Measurements from ENCODE around the gene TAF1D. TPM values are rescaled to one million over a fixed set of nuclear protein-coding genes. Genes with fewer than 3 reads are reported as not detected.

TAF1D gene
- total RNA-seq, 6 experiments from 2014 or later: 28.0 to 69.2 (median 49.3) TPM

DNA sequence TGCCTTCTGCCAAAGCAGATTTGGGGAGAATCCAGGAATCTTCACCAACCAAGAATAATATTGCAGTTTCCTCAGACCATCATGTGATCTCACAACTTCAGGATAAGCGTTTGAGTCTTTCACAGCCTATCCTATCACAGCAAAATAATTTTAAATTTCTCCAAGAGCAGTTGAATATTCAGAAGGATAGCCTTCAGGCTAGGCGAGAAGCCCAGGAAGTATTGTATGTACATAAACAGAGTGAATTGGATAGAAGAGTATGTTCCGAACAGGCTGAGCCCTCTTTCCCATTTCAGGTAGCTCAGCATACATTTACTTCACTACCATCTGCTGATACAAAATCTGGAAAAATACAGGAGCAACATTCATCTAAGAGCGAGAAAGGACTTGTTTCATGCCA lies 43.7 kb downstream of the TAF1D start:
- TF ChIP-seq POLR2A (IDR thresholded peaks at IDR 0.05): no peak
- TF ChIP-seq, protein P1, sequence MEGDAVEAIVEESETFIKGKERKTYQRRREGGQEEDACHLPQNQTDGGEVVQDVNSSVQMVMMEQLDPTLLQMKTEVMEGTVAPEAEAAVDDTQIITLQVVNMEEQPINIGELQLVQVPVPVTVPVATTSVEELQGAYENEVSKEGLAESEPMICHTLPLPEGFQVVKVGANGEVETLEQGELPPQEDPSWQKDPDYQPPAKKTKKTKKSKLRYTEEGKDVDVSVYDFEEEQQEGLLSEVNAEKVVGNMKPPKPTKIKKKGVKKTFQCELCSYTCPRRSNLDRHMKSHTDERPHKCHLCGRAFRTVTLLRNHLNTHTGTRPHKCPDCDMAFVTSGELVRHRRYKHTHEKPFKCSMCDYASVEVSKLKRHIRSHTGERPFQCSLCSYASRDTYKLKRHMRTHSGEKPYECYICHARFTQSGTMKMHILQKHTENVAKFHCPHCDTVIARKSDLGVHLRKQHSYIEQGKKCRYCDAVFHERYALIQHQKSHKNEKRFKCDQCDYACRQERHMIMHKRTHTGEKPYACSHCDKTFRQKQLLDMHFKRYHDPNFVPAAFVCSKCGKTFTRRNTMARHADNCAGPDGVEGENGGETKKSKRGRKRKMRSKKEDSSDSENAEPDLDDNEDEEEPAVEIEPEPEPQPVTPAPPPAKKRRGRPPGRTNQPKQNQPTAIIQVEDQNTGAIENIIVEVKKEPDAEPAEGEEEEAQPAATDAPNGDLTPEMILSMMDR (IDR thresholded peaks at IDR 0.05): no peak
- H3K4me1 ChIP-seq: no peaks in the 10 kb centered on the region
- no peak overlapping the region for H3K27ac ChIP-seq
- peaks cover 0 to 37% (median 22%) of the 10 kb centered on the region in 4 donors for H3K36me3 ChIP-seq
- 96% methylated on average over 3 of the region's 4 CpGs for WGBS (ENCODE audit: insufficient coverage, low coverage, low lambda C conversion rate, missing lambda C conversion rate)
- intact Hi-C loops (cut with DNase I): no loop called here
- H3K9me3 ChIP-seq: no peaks in the 10 kb centered on the region
- H3K4me3 ChIP-seq: no peak overlapping the region
- DNase-seq: no peak
- no peak for ATAC-seq
- no peaks in the 10 kb centered on the region for H3K27me3 ChIP-seq

DNA sequence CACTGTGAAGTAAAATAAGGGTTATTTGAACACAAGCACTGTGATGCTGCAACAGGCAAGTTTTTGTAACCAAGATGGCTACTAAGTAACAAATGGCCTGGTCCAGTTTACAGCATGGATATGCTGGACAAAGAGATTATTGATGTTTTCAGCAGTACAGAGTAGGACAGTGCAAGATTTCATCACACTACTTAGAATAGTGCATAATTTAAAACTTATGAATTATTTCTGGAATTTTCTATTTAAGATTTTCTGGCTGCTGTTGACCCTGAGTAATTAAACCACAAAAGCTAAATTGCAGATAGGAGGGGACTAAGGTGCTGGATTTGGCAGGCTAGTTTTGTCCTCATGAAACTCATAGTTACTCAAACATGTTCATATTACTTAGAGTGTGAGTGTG lies 46.7 kb downstream of the TAF1D start:
- no peak for ATAC-seq
- H3K4me1 ChIP-seq: no peaks in the 10 kb centered on the region
- intact Hi-C loops (cut with DNase I): no loop called here

DNA sequence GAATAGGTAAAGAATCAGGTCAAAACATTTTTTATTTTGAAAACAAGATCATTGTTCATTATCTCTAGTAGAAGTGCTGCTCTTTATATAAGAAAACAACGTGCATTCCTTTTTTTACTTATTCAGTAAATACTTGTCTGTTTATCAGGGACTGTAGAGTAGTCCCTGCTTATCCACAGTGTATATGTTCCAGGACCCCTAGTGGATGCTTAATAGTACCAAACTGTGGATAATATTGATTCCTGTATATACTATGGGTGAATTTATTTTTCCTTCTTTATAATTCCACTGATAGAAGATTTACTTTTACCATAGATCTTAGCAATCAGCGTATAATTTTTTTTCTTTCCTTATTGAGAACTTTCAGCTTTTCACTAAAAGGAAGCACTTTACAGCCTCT lies 47.2 kb downstream of the TAF1D start:
- TF ChIP-seq, protein P1 (IDR thresholded peaks at IDR 0.05): no peak
- no peak for TF ChIP-seq POLR2A (IDR thresholded peaks at IDR 0.05)
- no peak for DNase-seq
- 90% methylated on average over 2 of the region's 2 CpGs for WGBS (ENCODE audit: insufficient coverage, low coverage, low lambda C conversion rate, missing lambda C conversion rate)
- Histone ChIP-seq H3K27ac (no peak overlapping the region), H3K9me3 (no peaks in the 10 kb centered on the region), H3K4me3 (no peak overlapping the region), H3K36me3 (peaks cover 0 to 37% (median 25%) of the 10 kb centered on the region in 4 donors), H3K27me3 (no peaks in the 10 kb centered on the region), H3K4me1 (no peaks in the 10 kb centered on the region)
- ATAC-seq: no peak
- intact Hi-C loops (cut with DNase I): no loop called here

More for the DNA sequence above, 46.7 kb downstream of the TAF1D start:
- Histone ChIP-seq H3K27ac (no peak overlapping the region), H3K4me3 (no peak overlapping the region), H3K9me3 (no peaks in the 10 kb centered on the region), H3K27me3 (no peaks in the 10 kb centered on the region), H3K36me3 (peaks cover 0 to 34% (median 24%) of the 10 kb centered on the region in 4 donors)
- DNase-seq: no peak
- no peak for TF ChIP-seq POLR2A (IDR thresholded peaks at IDR 0.05)
- TF ChIP-seq, protein P1 (IDR thresholded peaks at IDR 0.05): no peak

DNA sequence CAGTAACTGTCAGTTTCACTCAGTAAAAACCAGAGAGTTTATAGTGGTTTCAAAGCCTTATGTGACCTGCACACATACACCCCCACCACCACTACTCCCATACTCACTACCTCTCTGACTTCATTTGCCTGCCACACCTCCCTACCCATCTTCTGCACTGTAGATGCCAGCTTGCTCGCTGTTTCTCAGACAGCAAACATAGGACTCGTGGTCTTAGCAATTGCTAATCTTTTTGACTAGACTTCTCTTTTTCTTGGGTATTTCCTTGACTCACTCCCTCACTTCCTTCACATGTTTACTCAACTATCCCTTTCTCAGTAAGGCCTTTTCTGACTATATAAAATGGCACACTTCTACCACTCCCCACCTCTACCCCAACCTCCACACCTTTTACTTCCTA lies 52.1 kb downstream of the TAF1D start:
- no peak overlapping the region for H3K4me3 ChIP-seq
- H3K9me3 ChIP-seq: no peaks in the 10 kb centered on the region
- intact Hi-C loops (cut with DNase I): no loop called here
- WGBS (ENCODE audit: insufficient coverage, low coverage, low lambda C conversion rate, missing lambda C conversion rate): 64% methylated on average over 2 of the region's 2 CpGs
- TF ChIP-seq, protein P1 (IDR thresholded peaks at IDR 0.05): no peak
- no peak for TF ChIP-seq POLR2A (IDR thresholded peaks at IDR 0.05)
- ATAC-seq: no peak
- H3K27ac ChIP-seq: no peak overlapping the region
- no peak for DNase-seq
- H3K4me1 ChIP-seq: no peaks in the 10 kb centered on the region
- peaks cover 0 to 36% (median 5%) of the 10 kb centered on the region in 4 donors for H3K36me3 ChIP-seq
- H3K27me3 ChIP-seq: no peaks in the 10 kb centered on the region

DNA sequence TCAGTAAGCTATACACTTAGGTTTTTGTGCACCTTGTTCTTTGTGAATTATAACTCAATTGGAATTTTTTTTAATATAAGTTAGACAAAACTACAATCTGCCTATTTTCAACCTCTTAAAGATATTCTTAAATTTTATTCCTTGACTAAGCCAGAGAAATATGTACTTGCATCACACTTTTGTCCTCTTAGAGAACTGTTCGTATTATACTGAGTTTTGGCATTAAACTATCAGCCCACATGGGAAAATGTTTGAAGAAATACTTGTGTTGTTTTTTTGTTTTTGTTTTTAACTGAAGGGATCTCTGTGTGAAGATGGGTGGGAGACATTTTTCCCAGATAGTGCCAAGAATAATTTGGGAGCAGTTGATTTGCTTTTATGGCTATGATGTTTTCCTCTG lies 54.5 kb downstream of the TAF1D start:
- DNase-seq: no peak
- Histone ChIP-seq H3K4me3 (no peak overlapping the region), H3K36me3 (peaks cover 0 to 53% (median 6%) of the 10 kb centered on the region in 4 donors), H3K4me1 (no peaks in the 10 kb centered on the region), H3K27ac (no peak overlapping the region), H3K9me3 (no peaks in the 10 kb centered on the region), H3K27me3 (no peaks in the 10 kb centered on the region)
- 94% methylated on average over 1 of the region's 1 CpG for WGBS (ENCODE audit: insufficient coverage, low coverage, low lambda C conversion rate, missing lambda C conversion rate)
- intact Hi-C loops (cut with DNase I): no loop called here
- no peak for ATAC-seq
- TF ChIP-seq, protein P1 (IDR thresholded peaks at IDR 0.05): no peak
- TF ChIP-seq POLR2A (IDR thresholded peaks at IDR 0.05): no peak
